ENCODE measurements around the gene CHKB. TPM values are rescaled to one million over a fixed set of nuclear protein-coding genes. Genes with fewer than 3 reads are reported as not detected.
"Not testable (repeated sequence)": the region's sequence is repeated elsewhere in the genome, so short reads cannot be mapped to it uniquely, and the experiment has no call there.

Gene CHKB
- total RNA-seq, 2 experiments from 2014 or later = 76.2 to 76.3 TPM

- H3K27ac Mint-ChIP-seq = no peak overlapping the region
- ChIA-PET POLR2A (no interaction called here), CTCF (interaction anchor here (0.9 to 1.8 kb wide), 3 partner anchors 10 to 212 kb away, joined by 3 to 7 read pairs (median 3); partner anchors contain the start of gene SCO2)
- H3K36me3 Mint-ChIP-seq = no peaks in the 10 kb centered on the region
- no peaks in the 10 kb centered on the region for H3K9me3 Mint-ChIP-seq
- no peak for DNase-seq
- peaks cover 29% of the 10 kb centered on the region for H3K27me3 Mint-ChIP-seq
- H3K4me3 Mint-ChIP-seq = no peak overlapping the region
- H3K4me1 Mint-ChIP-seq (ENCODE audit: low read depth) = peaks cover 3% of the 10 kb centered on the region
- intact Hi-C loops (cut with micrococcal nuclease) = loop anchor here (10.0 kb wide), 1 partner anchor 47 kb away; the partner anchor contains the start of gene SYCE3
Measured at GRCh38 chr22:50611341-50612060, 28.9 kb upstream of the CHKB start.

GRCh38 chr22:50610581-50610980 is 27.9 kb upstream of the CHKB start:
- CTCF ChIA-PET = interaction anchor here (0.9 kb wide), 1 partner anchor 10 kb away, joined by 3 read pairs; no protein-coding TSS in a partner anchor

GRCh38 chr22:50610041-50610451 is 27.4 kb upstream of the CHKB start:
- peaks cover 37% of the 10 kb centered on the region for H3K27me3 Mint-ChIP-seq
- intact Hi-C loops (cut with micrococcal nuclease) = loop anchor here (10.0 kb wide), 1 partner anchor 45 kb away; the partner anchor contains the start of gene SYCE3

More at GRCh38 chr22:50610581-50610980, 27.9 kb upstream of the CHKB start:
- Mint-ChIP-seq H3K36me3 (no peaks in the 10 kb centered on the region), H3K27me3 (peaks cover 37% of the 10 kb centered on the region), H3K9me3 (no peaks in the 10 kb centered on the region), H3K4me3 (no peak overlapping the region), H3K27ac (no peak overlapping the region), H3K4me1 (ENCODE audit: low read depth) (peaks cover 3% of the 10 kb centered on the region)
- POLR2A ChIA-PET = no interaction called here
- intact Hi-C loops (cut with micrococcal nuclease) = loop anchor here (10.0 kb wide), 1 partner anchor 46 kb away; the partner anchor contains the start of gene SYCE3
- DNase-seq = no peak

GRCh38 chr22:50609599-50609998 is 26.9 kb upstream of the CHKB start:
- Mint-ChIP-seq H3K4me3 (no peak overlapping the region), H3K4me1 (ENCODE audit: low read depth) (peaks cover 3% of the 10 kb centered on the region), H3K27ac (no peak overlapping the region), H3K27me3 (peaks cover 37% of the 10 kb centered on the region), H3K36me3 (no peaks in the 10 kb centered on the region), H3K9me3 (no peaks in the 10 kb centered on the region)
- intact Hi-C loops (cut with micrococcal nuclease) = no loop called here
- ChIA-PET CTCF (interaction anchor here (0.6 to 1.1 kb wide), 2 partner anchors 10 to 11 kb away, joined by 3 to 4 read pairs; no protein-coding TSS in a partner anchor), POLR2A (no interaction called here)
- DNase-seq = no peak

More at GRCh38 chr22:50610041-50610451, 27.4 kb upstream of the CHKB start:
- Mint-ChIP-seq H3K27ac (no peak overlapping the region), H3K4me1 (ENCODE audit: low read depth) (peaks cover 3% of the 10 kb centered on the region), H3K9me3 (no peaks in the 10 kb centered on the region), H3K4me3 (no peak overlapping the region), H3K36me3 (no peaks in the 10 kb centered on the region)
- CTCF ChIA-PET = interaction anchor here (0.9 kb wide), 1 partner anchor 11 kb away, joined by 3 read pairs; no protein-coding TSS in a partner anchor
- DNase-seq = no peak
- POLR2A ChIA-PET = no interaction called here

GRCh38 chr22:50608996-50609395 is 26.3 kb upstream of the CHKB start:
- DNase-seq = no peak
- POLR2A ChIA-PET = no interaction called here
- CTCF ChIA-PET = interaction anchor here (0.5 to 1.1 kb wide), 3 partner anchors 11 to 219 kb away, joined by 3 to 4 read pairs (median 3); no protein-coding TSS in a partner anchor
- Mint-ChIP-seq H3K4me1 (ENCODE audit: low read depth) (peaks cover 3% of the 10 kb centered on the region), H3K27me3 (peaks cover 37% of the 10 kb centered on the region), H3K4me3 (no peak overlapping the region), H3K9me3 (no peaks in the 10 kb centered on the region), H3K36me3 (no peaks in the 10 kb centered on the region), H3K27ac (no peak overlapping the region)
- intact Hi-C loops (cut with micrococcal nuclease) = no loop called here

- H3K4me3 Mint-ChIP-seq; H3K4me1 Mint-ChIP-seq (ENCODE audit: low read depth); intact Hi-C loops (cut with micrococcal nuclease); H3K36me3 Mint-ChIP-seq; DNase-seq; H3K9me3 Mint-ChIP-seq; POLR2A ChIA-PET; H3K27ac Mint-ChIP-seq: not testable (repeated sequence)
- H3K27me3 Mint-ChIP-seq = peaks cover 38% of the 10 kb centered on the region
- CTCF ChIA-PET = interaction anchor here (0.5 to 1.1 kb wide), 2 partner anchors 11 to 219 kb away, joined by 3 read pairs; no protein-coding TSS in a partner anchor
Measured at GRCh38 chr22:50608058-50608840, 25.6 kb upstream of the CHKB start.

- intact Hi-C loops (cut with micrococcal nuclease) = no loop called here
- Mint-ChIP-seq H3K36me3 (no peaks in the 10 kb centered on the region), H3K4me1 (ENCODE audit: low read depth) (no peaks in the 10 kb centered on the region), H3K4me3 (no peak overlapping the region), H3K27ac (no peak overlapping the region), H3K9me3 (no peaks in the 10 kb centered on the region), H3K27me3 (peaks cover 40% of the 10 kb centered on the region)
- no peak for DNase-seq
- ChIA-PET POLR2A (no interaction called here), CTCF (no interaction called here)
Measured at GRCh38 chr22:50607659-50608020, 25.0 kb upstream of the CHKB start.

- ChIA-PET CTCF (interaction anchor here (0.7 kb wide), 1 partner anchor 246 kb away, joined by 3 read pairs; no protein-coding TSS in a partner anchor), POLR2A (interaction anchor here (1.0 kb wide), 1 partner anchor 14 kb away, joined by 3 read pairs; no protein-coding TSS in a partner anchor)
- peaks cover 42% of the 10 kb centered on the region for H3K27me3 Mint-ChIP-seq
- H3K36me3 Mint-ChIP-seq = no peaks in the 10 kb centered on the region
- H3K4me3 Mint-ChIP-seq = no peak overlapping the region
- DNase-seq = no peak
- intact Hi-C loops (cut with micrococcal nuclease) = no loop called here
- H3K4me1 Mint-ChIP-seq (ENCODE audit: low read depth) = no peaks in the 10 kb centered on the region
- H3K9me3 Mint-ChIP-seq = no peaks in the 10 kb centered on the region
- H3K27ac Mint-ChIP-seq = no peak overlapping the region
Measured at GRCh38 chr22:50606946-50607658, 24.5 kb upstream of the CHKB start.

- Mint-ChIP-seq H3K27ac (no peak overlapping the region), H3K4me1 (ENCODE audit: low read depth) (peaks cover 4% of the 10 kb centered on the region), H3K36me3 (peaks cover 1% of the 10 kb centered on the region), H3K27me3 (peaks cover 49% of the 10 kb centered on the region), H3K4me3 (no peak overlapping the region), H3K9me3 (no peaks in the 10 kb centered on the region)
- ChIA-PET CTCF (interaction anchor here (0.7 to 1.0 kb wide), 2 partner anchors 25 to 245 kb away, joined by 3 read pairs; no protein-coding TSS in a partner anchor), POLR2A (interaction anchor here (1.0 kb wide), 1 partner anchor 14 kb away, joined by 3 read pairs; no protein-coding TSS in a partner anchor)
- DNase-seq = no peak
- intact Hi-C loops (cut with micrococcal nuclease) = no loop called here
Measured at GRCh38 chr22:50606165-50606945, 23.7 kb upstream of the CHKB start.

GRCh38 chr22:50605613-50606074 is 23.0 kb upstream of the CHKB start:
- POLR2A ChIA-PET = interaction anchor here (0.7 to 1.0 kb wide), 2 partner anchors 15 to 34 kb away, joined by 3 to 4 read pairs; no protein-coding TSS in a partner anchor
- no peak for DNase-seq
- H3K4me3 Mint-ChIP-seq = no peak overlapping the region
- intact Hi-C loops (cut with micrococcal nuclease) = no loop called here
- CTCF ChIA-PET = interaction anchor here (1.0 kb wide), 1 partner anchor 24 kb away, joined by 3 read pairs; no protein-coding TSS in a partner anchor
- no peak overlapping the region for H3K27ac Mint-ChIP-seq
- H3K4me1 Mint-ChIP-seq (ENCODE audit: low read depth) = peaks cover 4% of the 10 kb centered on the region
- H3K27me3 Mint-ChIP-seq = peaks cover 49% of the 10 kb centered on the region
- peaks cover 1% of the 10 kb centered on the region for H3K36me3 Mint-ChIP-seq
- no peaks in the 10 kb centered on the region for H3K9me3 Mint-ChIP-seq
